22Rv1 (cell line): ENCODE measurements around the gene HSDL2.

Experiments
- H3K27ac ChIP-seq: fragments of 450-650 bp; 2 replicates; pipeline ENCODE4 v1.5.1; 2017
- ZFX ChIP-seq: fragments of 450-650 bp; IDR thresholded peaks from 2 replicates; pipeline ENCODE4 v1.6.1; 2017; ENCODE audit warnings: antibody characterized with exemption, borderline replicate concordance
- TF ChIP-seq, protein P1 (sequence below): fragments of 450-650 bp; IDR thresholded peaks from 2 replicates; pipeline ENCODE4 v1.5.1; 2017; ENCODE audit warnings: mild to moderate bottlenecking

The HSDL2 gene

GRCh38 chr9:112380102-112380824, at the start of gene HSDL2:
HSDL2 (plus strand) TSS chr9:112380108; CDS start chr9:112380164, 56 bp downstream.
- TF ChIP-seq ZFX: no peak
- TF ChIP-seq, protein P1, sequence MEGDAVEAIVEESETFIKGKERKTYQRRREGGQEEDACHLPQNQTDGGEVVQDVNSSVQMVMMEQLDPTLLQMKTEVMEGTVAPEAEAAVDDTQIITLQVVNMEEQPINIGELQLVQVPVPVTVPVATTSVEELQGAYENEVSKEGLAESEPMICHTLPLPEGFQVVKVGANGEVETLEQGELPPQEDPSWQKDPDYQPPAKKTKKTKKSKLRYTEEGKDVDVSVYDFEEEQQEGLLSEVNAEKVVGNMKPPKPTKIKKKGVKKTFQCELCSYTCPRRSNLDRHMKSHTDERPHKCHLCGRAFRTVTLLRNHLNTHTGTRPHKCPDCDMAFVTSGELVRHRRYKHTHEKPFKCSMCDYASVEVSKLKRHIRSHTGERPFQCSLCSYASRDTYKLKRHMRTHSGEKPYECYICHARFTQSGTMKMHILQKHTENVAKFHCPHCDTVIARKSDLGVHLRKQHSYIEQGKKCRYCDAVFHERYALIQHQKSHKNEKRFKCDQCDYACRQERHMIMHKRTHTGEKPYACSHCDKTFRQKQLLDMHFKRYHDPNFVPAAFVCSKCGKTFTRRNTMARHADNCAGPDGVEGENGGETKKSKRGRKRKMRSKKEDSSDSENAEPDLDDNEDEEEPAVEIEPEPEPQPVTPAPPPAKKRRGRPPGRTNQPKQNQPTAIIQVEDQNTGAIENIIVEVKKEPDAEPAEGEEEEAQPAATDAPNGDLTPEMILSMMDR: no peak
- peak within 1 kb of the TSS; percentile 97 for H3K27ac ChIP-seq

DNA sequence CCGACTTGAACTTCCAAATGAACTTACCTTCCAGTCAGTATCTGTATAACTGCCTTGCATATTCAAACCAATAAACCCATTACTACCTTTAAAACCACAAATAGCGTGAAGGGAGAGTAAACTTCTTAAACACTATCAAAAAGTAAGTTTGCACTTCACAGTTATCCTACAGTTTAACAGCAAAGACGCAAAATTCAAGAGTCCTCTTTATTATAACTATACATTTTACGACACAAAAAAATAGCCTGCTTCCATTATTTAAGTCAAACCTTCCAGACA, 48.3 kb upstream of the HSDL2 start:
- H3K27ac ChIP-seq: peak overlapping the region; percentile 16; the same call in 1 of the 2 replicates
- TF ChIP-seq, protein P1: no peak

DNA sequence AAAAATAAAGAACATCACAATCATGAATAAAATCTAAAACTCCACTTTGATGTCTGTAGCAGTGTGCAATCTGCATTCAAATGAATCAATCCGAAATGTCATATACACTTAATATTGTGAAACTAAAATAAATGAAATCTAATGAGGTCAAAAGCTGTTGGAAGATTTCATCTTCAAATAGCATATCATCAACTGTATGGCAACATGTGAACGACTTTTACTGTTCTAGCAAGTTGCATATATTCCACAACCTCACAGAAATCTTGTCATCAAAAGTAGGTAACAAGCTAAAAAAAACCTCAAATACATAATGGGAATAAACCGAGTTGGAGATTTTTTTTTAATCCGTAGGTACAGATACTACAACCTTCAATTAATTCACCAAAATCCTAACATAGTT, 47.7 kb upstream of the HSDL2 start:
- TF ChIP-seq, protein P1: no peak
- TF ChIP-seq ZFX: no peak
- H3K27ac ChIP-seq: peak overlapping the region; percentile 92

DNA sequence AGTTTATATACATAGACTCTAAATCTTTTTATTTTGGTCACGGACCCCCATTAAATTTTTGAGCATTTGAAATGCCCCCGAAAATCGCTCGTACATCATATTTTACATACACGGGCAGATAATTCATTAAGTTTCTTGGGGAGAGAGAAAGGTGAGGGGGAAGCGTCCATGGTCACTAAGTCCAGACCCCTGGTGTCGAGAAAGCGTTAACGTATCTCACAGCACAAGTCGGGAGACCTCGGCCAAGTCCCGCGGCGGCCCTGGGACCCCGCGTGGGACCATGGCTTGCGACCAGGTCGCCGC, 47.3 kb upstream of the HSDL2 start:
- peak overlapping the region; percentile 92 for H3K27ac ChIP-seq
- TF ChIP-seq, protein P1: no peak
- no peak for TF ChIP-seq ZFX

DNA sequence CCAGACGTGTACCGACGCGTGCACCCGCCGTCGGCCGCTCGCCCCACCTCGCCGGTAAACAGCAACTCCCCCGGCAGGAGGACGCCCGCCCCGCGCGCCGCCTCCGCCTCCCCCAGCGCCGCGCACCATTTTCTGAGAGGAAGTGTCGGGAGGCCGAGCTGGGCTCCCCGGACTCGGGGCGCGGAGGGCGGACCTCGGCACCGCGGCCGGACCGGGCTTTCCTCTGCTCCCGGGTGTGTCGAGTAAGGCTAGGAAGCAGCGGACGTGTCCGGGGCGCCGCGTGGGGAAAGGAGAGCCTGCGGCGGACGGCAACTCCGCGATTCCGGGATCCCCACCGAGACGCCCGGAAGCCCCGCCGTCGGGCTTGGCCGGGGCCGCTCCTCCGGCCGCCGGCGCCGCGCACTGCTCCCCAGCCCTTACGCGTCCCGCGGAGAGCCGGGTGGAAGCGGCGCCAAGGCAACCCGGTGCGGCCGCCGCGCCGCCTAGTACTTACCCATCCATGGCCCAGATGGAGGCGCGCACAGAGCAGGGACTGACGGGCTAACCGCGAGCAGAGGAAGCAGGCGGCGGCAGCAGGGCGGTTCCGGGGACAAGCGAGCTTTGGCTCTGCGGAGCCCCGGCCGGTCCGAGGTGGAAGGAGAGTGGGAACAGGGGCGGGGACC, 46.8 kb upstream of the HSDL2 start, which contains the start of gene PTBP3:
PTBP3 (minus strand) TSS at position 643 of the 662 bp plus-strand sequence. CDS start 35,754 bp downstream, outside the sequence.
- TF ChIP-seq ZFX: no peak
- TF ChIP-seq, protein P1: no peak
- peak within 1 kb of the TSS; percentile 92 for H3K27ac ChIP-seq

DNA sequence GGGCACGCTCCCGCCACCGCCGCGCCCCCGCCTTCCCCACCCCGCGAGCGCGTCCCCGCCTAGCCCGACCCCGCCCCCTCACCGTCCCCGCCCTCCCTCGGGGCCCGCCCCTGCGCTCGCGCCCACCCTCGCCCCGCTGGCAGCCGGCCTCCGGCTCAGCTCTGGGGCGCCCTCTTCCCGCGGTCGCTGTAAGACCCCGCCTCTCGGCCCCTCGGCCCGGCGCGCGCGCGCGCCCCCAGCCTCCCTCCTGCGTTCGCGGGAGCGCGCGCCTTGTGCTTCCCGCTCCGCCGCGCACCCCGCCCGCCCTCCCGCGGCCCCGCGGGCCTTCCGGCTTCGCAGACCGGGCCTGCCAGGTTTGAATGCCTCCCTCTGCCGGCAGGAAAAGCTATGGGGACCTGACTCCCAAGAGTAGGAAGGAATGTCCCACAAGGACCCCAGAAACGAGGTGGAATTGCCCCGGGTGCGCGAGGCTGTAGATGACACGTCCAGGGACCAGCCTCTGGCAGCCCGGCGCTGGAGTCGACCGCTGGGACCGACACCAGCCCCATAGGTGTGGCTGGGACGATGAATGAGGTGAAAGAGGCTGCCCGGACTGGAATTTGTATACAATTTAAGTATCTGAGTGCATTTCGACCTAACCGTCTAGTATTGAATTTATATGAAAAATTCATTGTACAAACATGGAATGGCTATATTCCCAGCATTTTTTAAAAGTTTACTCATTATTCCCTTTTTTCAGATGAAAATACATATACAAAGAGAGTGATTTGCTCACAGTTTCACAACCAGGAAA, 46.1 kb upstream of the HSDL2 start:
- TF ChIP-seq, protein P1: peak; percentile 78
- TF ChIP-seq ZFX: no peak
- peak overlapping the region; percentile 92 for H3K27ac ChIP-seq

DNA sequence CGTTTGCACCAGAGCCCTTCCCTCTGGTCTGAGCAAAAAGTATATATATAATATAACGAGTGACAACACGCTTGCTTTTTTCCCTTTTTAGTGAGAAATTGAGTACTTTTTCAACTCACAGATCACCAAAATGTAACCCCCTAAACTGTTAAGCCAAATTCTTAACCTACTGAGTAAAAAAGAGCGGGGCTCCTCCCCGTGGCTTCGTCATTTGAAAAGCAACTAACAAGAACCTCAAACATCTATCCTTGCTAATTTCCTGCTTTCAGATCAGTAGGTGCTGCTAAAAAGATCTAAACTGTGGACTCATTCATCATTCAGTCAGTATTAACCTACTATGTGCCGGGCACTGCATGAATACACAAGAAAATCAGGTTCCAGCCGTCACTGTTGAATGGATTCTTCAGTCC, 45.5 kb upstream of the HSDL2 start:
- peak overlapping the region; percentile 92 for H3K27ac ChIP-seq
- TF ChIP-seq ZFX: no peak
- TF ChIP-seq, protein P1: no peak
